ENCODE measurements around the gene RPS5.
"Not testable (repeated sequence)": the region's sequence is repeated elsewhere in the genome, so short reads cannot be mapped to it uniquely, and the experiment has no call there.

RPS5 gene

GRCh38 chr19:58372311-58373133 lies 14.5 kb upstream of the RPS5 start:
- no peak overlapping the region for H3K4me3 ChIP-seq (ENCODE audit: low read length)
- no peak for DNase-seq (ENCODE audit: low read depth)
- peak; percentile 19 for TF ChIP-seq CTCF (conservative IDR thresholded peaks at IDR 0.05; ENCODE audit: low read depth, low read length)

GRCh38 chr19:58374200-58374599 lies 12.9 kb upstream of the RPS5 start:
- TF ChIP-seq CTCF (conservative IDR thresholded peaks at IDR 0.05; ENCODE audit: low read depth, low read length): no peak
- no peak overlapping the region for H3K4me3 ChIP-seq (ENCODE audit: low read length)
- no peak for DNase-seq (ENCODE audit: low read depth)

GRCh38 chr19:58376724-58377123 lies 10.3 kb upstream of the RPS5 start:
- not testable (repeated sequence) for H3K4me3 ChIP-seq (ENCODE audit: low read length)

GRCh38 chr19:58379246-58379645 lies 7.8 kb upstream of the RPS5 start:
- DNase-seq (ENCODE audit: low read depth): no peak
- TF ChIP-seq CTCF (conservative IDR thresholded peaks at IDR 0.05; ENCODE audit: low read depth, low read length): no peak
- no peak overlapping the region for H3K4me3 ChIP-seq (ENCODE audit: low read length)

More at GRCh38 chr19:58376724-58377123, 10.3 kb upstream of the RPS5 start:
- peak; percentile 48 for DNase-seq (ENCODE audit: low read depth)

GRCh38 chr19:58380037-58380661 lies 6.9 kb upstream of the RPS5 start:
- peak overlapping the region; percentile 68 for H3K4me3 ChIP-seq (ENCODE audit: low read length)
- DNase-seq (ENCODE audit: low read depth): no peak
- TF ChIP-seq CTCF (conservative IDR thresholded peaks at IDR 0.05; ENCODE audit: low read depth, low read length): peak; percentile 2

GRCh38 chr19:58380662-58381459 lies 6.2 kb upstream of the RPS5 start, which contains the start of gene ZNF837:
Gene ZNF837 (minus strand): TSS chr19:58381030. CDS start chr19:58369332, 11,698 bp downstream.
- DNase-seq (ENCODE audit: low read depth): peak; percentile 100
- H3K4me3 ChIP-seq (ENCODE audit: low read length): peak within 1 kb of the TSS; percentile 87

More at GRCh38 chr19:58380662-58381459, 6.2 kb upstream of the RPS5 start, which contains the start of gene ZNF837:
- no peak for TF ChIP-seq CTCF (conservative IDR thresholded peaks at IDR 0.05; ENCODE audit: low read depth, low read length)
